ENCODE measurements around the gene S1PR4.
"Not testable (repeated sequence)": the region's sequence is repeated elsewhere in the genome, so short reads cannot be mapped to it uniquely, and the experiment has no call there.

The S1PR4 gene

DNA sequence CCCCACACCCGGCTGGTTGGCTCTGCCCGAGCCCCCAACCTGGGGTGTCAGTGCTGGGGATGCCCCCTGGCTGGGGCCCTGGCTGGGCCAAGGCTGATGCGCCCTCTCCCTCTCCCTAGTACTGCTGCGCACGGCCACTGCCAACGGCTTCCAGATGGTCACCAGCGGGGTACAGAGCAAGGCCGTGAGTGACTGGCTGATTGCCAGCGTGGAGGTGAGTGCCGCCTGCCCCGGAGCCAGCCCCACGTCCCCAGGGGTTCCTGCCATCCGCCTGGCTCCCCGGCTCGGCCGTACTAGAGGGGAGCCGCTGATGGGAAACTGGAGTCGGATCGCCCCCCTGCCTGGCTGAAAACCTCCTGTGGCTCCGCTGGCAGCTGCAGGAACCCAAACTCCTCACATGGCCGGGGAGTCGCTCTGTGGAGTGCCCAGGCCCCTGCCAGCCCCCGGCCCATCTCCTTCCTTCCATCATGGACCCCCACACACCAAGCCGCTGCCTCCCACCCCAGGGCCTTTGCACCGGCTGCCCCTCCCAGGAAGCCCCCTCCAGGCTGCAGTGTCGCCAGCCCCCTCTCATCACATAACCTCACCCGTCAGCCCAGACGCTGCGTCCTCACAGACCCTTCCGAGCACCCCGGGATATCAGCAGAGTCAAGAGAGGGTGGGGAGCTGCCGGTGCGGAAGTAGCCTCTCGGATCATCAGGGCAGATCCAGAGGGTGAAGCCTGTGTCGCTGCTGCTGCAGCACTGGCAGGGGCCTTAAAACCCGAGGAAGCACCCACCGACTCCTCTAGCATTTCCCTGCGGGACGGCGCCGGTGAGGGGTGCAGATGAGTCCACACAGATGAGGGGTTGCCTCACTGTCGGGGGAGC is 17.7 kb downstream of the S1PR4 start:
- DNase-seq: no peak

- DNase-seq: no peak
Measured at GRCh38 chr19:3196933-3197205, 18.3 kb downstream of the S1PR4 start.

- no peak for DNase-seq
Measured at GRCh38 chr19:3198901-3199700, 20.5 kb downstream of the S1PR4 start.

DNA sequence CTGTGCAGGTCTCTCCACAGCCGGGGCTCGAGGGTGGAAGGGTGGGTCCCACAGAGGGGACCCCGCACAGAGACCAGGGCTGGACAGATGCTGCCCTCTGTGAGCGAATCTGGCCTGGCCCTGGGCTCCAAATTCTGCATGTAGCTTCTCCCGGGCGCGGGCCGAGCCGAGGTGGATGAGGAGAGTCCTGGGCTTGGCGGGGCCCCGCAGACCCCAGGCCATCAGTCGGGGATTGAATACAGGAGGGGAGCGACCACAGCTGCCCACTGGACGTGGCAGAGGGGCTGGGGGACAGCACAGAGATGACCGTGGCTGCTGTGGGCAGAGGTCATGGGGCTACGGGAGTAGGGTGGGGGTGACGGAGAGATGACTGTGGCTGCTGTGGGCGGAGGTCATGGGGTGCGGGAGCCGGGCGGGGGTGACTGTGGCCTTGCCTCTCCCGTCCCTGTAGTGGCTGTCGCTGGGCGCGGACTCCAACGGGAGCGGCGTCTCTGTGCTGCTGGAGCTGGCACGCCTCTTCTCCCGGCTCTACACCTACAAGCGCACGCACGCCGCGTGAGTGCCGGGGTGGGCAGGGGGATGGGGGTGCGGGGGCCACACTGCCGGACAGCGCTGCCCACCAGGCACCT is 22.6 kb downstream of the S1PR4 start:
- DNase-seq: no peak

DNA sequence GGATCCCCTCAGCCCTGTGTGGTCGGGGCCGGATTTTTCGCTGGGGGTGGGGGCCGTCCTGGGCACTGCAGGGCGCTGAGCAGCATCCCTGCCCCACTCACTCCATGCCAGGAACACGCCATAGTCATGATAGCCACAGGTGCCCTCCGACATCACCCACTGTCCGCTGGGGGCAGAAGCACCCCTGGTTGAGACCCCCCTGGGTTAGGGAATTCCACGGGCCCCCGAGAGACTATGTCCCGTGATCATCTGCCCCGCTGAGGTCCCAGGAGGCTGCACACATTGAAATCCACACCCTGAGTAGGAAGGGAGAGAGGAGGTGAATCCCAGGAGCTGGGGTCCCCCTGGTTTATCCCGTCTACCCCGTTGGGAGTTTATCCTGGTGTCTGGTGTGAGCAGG is 23.3 kb downstream of the S1PR4 start:
- DNase-seq: no peak

- no peak for DNase-seq
Measured at GRCh38 chr19:3202346-3202745, 23.8 kb downstream of the S1PR4 start.

DNA sequence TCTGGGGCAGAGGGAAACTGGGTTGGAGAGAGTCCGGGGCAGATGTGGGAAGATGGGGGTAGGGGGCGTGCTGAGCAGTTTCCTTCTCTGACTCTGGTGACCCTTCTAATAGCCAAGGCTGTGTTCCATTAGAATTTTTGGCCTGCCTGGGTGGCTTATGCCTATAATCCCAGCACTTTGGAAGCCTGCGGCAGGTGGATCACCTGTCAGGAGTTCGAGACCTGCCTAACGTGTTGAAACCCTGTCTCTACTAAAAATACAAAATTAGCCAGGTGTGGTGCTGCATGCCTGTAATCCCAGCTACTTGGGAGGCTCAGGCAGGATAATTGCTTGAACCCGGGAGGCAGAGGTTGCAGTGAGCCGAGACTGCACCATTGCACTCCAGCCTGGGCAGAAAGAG is 24.3 kb downstream of the S1PR4 start:
- DNase-seq: not testable (repeated sequence)

- no peak for DNase-seq
Measured at GRCh38 chr19:3203805-3204645, 25.5 kb downstream of the S1PR4 start.

DNA sequence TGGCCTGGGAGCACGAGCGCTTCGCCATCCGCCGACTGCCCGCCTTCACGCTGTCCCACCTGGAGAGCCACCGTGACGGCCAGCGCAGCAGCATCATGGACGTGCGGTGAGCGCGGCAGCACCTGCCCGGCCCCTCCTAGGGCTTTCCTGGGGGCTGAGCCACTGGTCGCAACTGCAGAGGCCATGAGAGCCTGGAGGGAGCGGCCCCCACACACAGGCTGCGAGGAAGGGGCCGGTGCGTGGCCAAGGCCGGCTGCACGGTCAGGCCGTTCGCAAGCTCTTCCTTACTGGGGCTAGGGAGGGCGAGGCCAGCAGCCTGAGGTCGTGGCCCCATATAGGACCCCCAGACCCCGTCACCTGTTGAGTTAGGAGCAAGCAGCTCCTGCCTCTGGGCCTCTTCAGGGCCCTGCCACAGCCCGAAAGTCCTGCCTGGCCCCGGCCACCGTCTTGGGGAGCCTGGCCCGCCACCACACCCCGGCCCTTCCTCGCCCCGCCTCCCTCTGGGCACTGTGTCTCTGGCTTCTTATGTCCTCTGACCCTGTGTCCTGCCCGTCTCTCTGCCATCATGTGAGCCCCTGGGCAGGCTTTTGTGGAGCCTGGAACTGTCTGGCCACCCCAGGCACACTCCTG is 26.2 kb downstream of the S1PR4 start:
- DNase-seq: no peak

DNA sequence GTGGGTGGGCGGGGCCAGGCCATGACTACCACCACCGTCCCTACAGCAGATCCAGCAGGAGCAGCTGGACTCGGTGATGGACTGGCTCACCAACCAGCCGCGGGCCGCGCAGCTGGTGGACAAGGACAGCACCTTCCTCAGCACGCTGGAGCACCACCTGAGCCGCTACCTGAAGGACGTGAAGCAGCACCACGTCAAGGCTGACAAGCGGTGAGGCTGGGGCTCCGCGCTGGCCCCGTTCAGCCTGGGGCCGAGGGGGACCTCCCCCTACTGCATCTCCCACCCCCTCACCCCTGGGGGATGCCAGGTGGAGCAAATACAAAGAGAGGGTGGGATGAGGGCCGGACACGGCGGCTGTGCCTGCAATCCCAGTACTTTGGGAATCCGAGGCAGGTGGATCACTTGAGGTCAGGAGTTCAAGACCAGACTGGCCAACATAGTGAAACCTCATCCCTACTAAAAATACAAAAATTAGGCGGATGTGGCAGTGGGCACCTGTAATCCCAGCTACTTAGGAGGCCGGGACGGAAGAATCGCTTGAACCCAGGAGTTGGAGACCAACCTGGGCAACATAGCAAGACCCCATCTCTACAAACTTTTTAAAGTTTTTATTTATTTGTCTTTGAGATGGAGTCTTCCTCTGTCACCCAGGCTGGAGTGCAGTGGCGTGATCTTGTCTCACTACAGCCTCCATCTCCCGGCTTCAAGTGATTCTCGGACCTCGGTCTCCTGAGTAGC is 27.8 kb downstream of the S1PR4 start:
- DNase-seq: no peak

- DNase-seq: no peak
Measured at GRCh38 chr19:3207461-3208242, 29.1 kb downstream of the S1PR4 start.

GRCh38 chr19:3208317-3209207 is 30.0 kb downstream of the S1PR4 start:
- no peak for DNase-seq

GRCh38 chr19:3210347-3211017 is 31.9 kb downstream of the S1PR4 start:
- no peak for DNase-seq

DNA sequence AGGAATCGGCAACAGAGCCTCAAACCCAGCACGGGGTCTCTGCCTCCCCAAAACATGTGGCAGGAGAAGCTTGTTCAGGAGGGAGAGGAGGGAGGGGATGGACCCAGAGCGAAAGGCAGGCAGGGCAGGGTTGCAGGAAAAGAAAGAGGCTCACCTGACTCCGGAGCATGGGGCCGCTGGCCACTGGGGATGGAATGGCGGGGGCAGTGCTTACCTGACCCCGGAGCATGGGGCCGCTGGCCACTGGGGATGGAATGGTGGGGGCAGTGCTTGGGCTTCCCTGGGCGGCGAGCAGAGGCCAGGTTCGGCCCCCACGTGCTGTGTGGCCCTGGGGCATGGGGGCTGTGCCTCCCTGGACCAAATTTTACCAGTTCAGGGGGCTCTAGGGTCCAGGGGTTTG is 32.6 kb downstream of the S1PR4 start:
- DNase-seq: no peak

DNA sequence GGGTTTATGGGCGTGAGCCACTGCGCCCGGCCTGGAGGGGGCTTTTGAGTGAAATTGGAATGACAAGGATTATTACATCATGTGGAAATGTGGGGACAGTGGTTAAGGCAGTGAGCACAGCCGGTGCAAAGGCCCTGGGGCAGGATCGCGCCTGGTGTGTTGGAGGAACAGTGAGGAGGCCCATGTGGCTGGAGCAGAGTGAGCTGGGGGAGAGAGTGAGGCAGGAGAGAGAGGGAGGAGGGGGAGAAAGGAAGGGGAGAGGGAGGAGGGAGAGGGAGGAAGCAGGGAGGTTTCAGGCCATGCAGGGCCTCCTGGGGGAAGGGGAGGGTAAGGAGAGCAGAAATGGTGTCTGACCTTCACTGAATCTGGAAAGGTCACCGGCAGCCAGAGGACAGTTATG is 34.6 kb downstream of the S1PR4 start:
- DNase-seq: no peak

DNA sequence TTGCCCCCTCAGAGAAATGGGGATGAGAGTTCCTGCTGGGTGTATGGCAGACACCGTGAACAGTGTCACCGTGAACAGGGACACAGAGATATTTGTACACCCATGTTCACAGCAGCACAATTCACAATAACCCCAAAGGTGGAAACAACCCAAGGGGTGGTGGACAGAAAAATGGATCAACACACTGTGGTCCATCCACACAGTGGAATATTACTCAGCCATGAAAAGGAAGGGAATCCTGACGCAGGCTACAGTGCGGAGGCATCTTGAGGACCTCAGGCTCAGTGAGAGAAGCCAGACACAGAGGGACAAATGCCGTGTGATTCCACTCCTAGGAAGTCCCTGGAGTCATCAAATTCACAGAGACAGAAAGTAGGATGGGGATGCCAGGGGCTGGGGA is 38.3 kb downstream of the S1PR4 start:
- no peak for DNase-seq

DNA sequence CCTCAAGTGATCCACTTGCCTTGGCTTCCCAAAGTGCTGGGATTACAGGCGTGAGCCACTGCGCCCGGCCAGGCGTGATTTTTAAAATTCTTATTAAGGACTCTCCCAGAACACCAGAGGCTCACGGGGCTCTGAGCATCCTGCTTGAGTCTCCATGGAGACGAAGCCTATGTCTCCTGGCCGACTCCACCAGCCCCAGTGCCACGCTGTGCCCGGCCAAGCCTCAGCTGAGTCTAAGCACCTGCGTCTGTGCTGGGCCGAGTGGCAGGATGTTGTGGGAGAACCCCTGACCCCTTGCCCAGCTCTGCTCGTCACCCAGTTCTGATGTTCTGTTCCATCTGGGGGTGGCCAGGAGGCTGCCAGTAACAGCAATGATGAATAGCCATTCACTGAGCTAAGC is 42.0 kb downstream of the S1PR4 start:
- DNase-seq: no peak

DNA sequence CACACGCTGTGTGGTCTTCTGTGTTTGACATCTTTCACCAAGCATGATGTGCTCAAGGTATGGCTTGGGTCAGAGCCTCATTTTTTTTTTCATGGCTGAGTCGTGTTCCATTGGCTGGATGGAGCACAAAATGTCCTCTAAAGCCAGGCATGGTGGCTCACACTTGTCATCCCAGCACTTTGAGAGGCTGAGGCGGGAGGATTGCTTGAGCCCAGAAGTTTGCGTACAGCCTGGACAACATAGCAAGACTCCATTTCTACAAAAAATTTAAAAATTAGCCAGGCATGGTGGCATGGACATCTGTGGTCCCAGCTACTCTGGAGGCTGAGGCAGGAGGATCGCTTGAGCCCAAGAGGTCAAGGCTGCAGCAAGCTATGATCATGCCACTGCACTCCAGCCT is 43.0 kb downstream of the S1PR4 start:
- DNase-seq: not testable (repeated sequence)

DNA sequence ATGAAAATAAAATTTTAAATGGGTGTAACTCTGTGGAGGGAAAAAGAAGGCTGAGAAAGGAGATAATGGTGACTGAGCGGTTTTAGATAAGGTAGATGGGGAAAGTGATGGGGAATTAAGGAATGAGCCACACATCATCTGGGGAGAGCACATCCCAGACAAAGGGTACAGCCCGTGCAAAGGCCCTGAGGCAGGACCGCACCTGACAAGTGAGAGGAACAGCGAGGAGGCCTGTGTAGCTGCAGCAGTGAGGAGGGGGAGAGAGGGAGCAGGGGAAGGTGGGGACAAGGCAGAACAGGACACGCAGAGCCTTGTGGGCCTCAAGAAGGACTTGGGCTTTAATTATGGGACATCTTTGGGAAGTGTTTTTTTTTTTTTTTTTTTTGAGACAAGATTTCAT is 44.1 kb downstream of the S1PR4 start:
- no peak for DNase-seq

All from midbrain (tissue), 1 donor.